Motor neuron (in vitro differentiated cells): ENCODE data around the gene FGF14. TPM values are rescaled to one million over a fixed set of nuclear protein-coding genes. Genes with fewer than 3 reads are reported as not detected.

Experiments
- ATAC-seq, 8 experiments: fragments of 200-7000 bp; cut with Tn5 transposase; replicated peaks in 6 of 8; 2 replicates each; pipeline ENCODE4 v1.8.0; 2021; ENCODE audit warnings: mild to moderate bottlenecking in 8 of 8, moderate library complexity in 8 of 8
- H3K27ac ChIP-seq, 2 donors: fragments of 250-450 bp; sonication (Bioruptor Pico); 2 replicates each; pipeline ENCODE4 v1.9.0; 2021; ENCODE audit warnings: antibody characterized with exemption in 2 of 2, mild to moderate bottlenecking in 2 of 2, moderate library complexity in 1 of 2
- H3K4me1 ChIP-seq, 2 donors: fragments of 250-450 bp; sonication (Bioruptor Pico); replicated peaks in 1 of 2; 2 replicates each; pipeline ENCODE4 v1.6.1; 2021; ENCODE audit warnings: antibody characterized with exemption in 2 of 2, mild to moderate bottlenecking in 2 of 2, moderate library complexity in 1 of 2
- H3K4me3 ChIP-seq, 5 donors: fragments of 250-450 bp; sonication (Bioruptor Pico); 2 replicates each; pipeline ENCODE4 v1.9.0; 2021; ENCODE audit warnings: antibody characterized with exemption in 5 of 5, mild to moderate bottlenecking in 5 of 5, moderate library complexity in 4 of 5
- WGBS, 10 experiments: fragments of 450-650 bp; shearing (Covaris generic); methylation state at CpG; one replicate each; pipeline ENCODE4 v1.0.0; 2022; 5-methylcytosine and 5-hydroxymethylcytosine counted together
- in situ Hi-C, 9 experiments: fragments of 400-800 bp; cut with MboI; loops; one replicate each; pipeline ENCODE4 v1.15.0; 2021; ENCODE audit warnings: low sequenced_read_pairs in 9 of 9, low pct_unique_long_range_greater_than_20kb in 2 of 9; ENCODE audit not compliant: unreplicated experiment in 9 of 9
- total RNA-seq, 8 experiments: library from RNA; unstranded; fragments of 300-600 nt; gene quantifications; 2 replicates each; pipeline versions ENCODE4 v1.2.3 to v1.2.4, GENCODE V29; 2022

FGF14 gene
- total RNA-seq, result 10 to 100 TPM in 3 of 8 experiments, 1 to 10 TPM in 4, under 1 TPM in 1; 0.66 to 20.0 (median 8.7) TPM

- H3K27ac ChIP-seq, result peak within 1 kb of the TSS in 1 of 2 donors; percentile 41
- in situ Hi-C loops, result no loop called here
- H3K4me1 ChIP-seq, result peaks cover 2 to 3% of the 10 kb centered on the region in 2 donors
- H3K4me3 ChIP-seq, result peak within 1 kb of the TSS; percentile 49 to 75 (median 52)
- peak in 2 of 8 experiments; percentile 35 to 38 for ATAC-seq
- WGBS, 10 experiments, result 0 to 9% (median 2%) methylated on average over 1 to 6 of the region's 6 CpGs
These were observed at the start of gene FGF14 for GRCh38 chr13:102401766-102402165. Gene FGF14, minus strand, starts transcription at chr13:102402048.

DNA sequence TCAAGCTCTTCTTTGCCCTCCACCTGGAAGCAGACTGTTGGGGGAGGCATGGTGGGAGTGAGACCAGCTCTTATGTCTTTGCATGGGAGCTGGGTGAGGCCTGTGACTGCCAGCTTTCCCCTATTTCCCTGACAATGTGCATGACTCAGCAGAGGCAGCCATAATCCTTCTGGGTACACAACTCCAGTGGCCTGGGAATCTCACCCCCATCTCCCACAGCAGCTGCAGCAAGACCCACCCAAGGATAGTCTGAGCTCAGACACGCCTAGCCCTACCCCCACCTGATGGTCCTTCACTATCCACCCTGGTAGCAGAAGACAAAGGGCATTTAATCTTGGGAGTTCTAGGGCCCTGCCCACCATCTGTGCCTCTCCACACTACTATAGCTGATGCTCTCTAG lies 41.4 kb upstream of the FGF14 start:
- 89% methylated on average over 1 of the region's 1 CpG; no CpG with 5 or more reads in 9 of the 10 experiments for WGBS, 10 experiments
- in situ Hi-C loops, result no loop called here
- no peak overlapping the region for H3K4me3 ChIP-seq
- no peaks in the 10 kb centered on the region for H3K4me1 ChIP-seq
- no peak for ATAC-seq
- no peak overlapping the region for H3K27ac ChIP-seq

DNA sequence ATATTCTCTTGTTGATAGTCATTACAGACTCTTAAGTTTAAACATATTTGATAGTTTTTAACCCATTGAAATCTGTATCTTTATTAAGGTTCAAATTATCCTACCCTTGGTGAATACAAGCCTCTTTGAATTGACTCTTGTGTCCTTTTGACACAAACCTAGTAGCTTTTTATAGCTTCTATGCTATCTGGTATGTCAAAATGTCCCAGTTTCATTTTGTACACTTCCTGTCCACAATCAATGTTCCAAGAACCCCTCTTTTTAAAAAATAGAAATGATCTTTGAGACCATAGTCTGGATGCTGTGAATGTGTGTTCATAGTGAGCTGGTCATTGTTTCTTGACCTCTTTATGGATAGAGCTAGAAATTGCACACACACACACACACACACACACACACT lies 39.2 kb upstream of the FGF14 start:
- Histone ChIP-seq H3K4me1 (no peaks in the 10 kb centered on the region), H3K4me3 (no peak overlapping the region), H3K27ac (no peak overlapping the region)
- no peak for ATAC-seq
- in situ Hi-C loops, result no loop called here

- Histone ChIP-seq H3K27ac (no peak overlapping the region), H3K4me1 (no peaks in the 10 kb centered on the region), H3K4me3 (no peak overlapping the region)
- WGBS, 10 experiments, result 19 to 81% (median 54%) methylated on average over 1 to 2 of the region's 2 CpGs; no CpG with 5 or more reads in 2 of the 10 experiments
- no peak for ATAC-seq
- in situ Hi-C loops, result no loop called here
These were observed 38.5 kb upstream of the FGF14 start for GRCh38 chr13:102440259-102440936.

- no peak overlapping the region for H3K27ac ChIP-seq
- ATAC-seq, result no peak
- no peaks in the 10 kb centered on the region for H3K4me1 ChIP-seq
- in situ Hi-C loops, result no loop called here
- no peak overlapping the region for H3K4me3 ChIP-seq
- 0 to 92% (median 55%) methylated on average over 1 to 2 of the region's 2 CpGs; no CpG with 5 or more reads in 1 of the 10 experiments for WGBS, 10 experiments
These were observed 20.8 kb upstream of the FGF14 start for GRCh38 chr13:102422690-102423089.

DNA sequence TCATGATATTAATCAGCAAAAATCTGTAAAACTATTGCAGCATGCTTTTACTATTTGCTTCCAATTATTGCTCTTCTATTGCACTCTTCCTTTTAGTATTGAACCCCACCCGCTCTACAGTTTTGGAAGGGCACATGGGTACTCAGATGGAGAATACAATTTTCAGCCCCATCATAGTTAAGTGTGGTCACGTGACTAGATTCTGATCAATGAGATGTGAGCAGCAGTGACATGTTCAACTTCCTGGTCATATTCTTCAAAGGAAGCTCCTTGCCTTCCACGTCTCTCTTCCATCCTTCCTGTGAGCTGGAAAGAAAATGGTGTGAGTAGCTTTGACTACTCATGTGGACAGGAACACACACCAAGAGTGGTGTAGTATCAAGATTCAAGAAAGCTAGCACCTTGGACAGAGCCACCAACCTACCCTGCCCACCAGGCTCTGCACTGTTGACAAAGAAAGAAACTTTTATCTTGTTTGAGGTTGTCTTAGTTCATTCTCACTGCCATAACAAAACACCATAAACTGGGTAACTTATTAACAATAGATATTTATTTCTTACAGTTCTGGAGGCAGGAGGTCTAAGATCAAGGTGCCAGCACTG lies 3.8 kb upstream of the FGF14 start:
- in situ Hi-C loops, result no loop called here
- Histone ChIP-seq H3K4me1 (no peaks in the 10 kb centered on the region), H3K27ac (no peak overlapping the region), H3K4me3 (no peak overlapping the region)
- WGBS, 10 experiments, result 22 to 100% (median 60%) methylated on average over 1 to 3 of the region's 3 CpGs; no CpG with 5 or more reads in 3 of the 10 experiments
- ATAC-seq, result peak in 3 of 8 experiments; percentile 29 to 61 (median 43)

DNA sequence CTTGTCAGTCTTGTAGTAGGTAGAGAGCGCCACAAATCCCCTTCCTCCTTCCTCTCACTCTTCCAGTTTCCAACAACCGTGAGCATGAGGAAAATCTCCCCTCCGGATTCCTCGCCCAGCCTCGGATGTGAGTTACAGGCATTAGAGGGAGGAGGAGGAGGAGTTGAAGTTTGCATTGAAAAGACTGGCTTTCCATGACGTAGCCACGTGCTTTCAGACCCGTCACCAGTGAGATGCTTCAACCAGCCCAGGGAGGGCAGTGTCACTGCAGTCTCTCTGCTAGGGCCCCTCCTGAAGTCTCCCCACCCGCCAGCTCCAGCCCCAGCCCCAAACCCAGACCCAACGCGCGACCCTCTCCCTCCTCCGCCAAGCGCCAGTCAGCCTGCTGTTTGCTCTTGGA lies 442 bp upstream of the FGF14 start:
- WGBS, 10 experiments, result 0 to 30% (median 3%) methylated on average over 1 to 7 of the region's 14 CpGs; no CpG with 5 or more reads in 4 of the 10 experiments
- in situ Hi-C loops, result no loop called here
- peak overlapping the region; percentile 49 to 75 (median 52) for H3K4me3 ChIP-seq
- H3K4me1 ChIP-seq, result peaks cover 2 to 3% of the 10 kb centered on the region in 2 donors
- peak; percentile 74 to 90 (median 84) for ATAC-seq
- peak overlapping the region in 1 of 2 donors; percentile 41 for H3K27ac ChIP-seq

GRCh38 chr13:102401265-102401664 lies 583 bp downstream of the FGF14 start:
- ATAC-seq, result peak in 5 of 8 experiments; percentile 7 to 30 (median 26)
- 0 to 37% (median 0%) methylated on average over 2 to 7 of the region's 7 CpGs; no CpG with 5 or more reads in 1 of the 10 experiments for WGBS, 10 experiments
- H3K4me1 ChIP-seq, result peaks cover 2 to 3% of the 10 kb centered on the region in 2 donors
- peak overlapping the region; percentile 49 to 75 (median 52) for H3K4me3 ChIP-seq
- H3K27ac ChIP-seq, result no peak overlapping the region
- in situ Hi-C loops, result no loop called here

DNA sequence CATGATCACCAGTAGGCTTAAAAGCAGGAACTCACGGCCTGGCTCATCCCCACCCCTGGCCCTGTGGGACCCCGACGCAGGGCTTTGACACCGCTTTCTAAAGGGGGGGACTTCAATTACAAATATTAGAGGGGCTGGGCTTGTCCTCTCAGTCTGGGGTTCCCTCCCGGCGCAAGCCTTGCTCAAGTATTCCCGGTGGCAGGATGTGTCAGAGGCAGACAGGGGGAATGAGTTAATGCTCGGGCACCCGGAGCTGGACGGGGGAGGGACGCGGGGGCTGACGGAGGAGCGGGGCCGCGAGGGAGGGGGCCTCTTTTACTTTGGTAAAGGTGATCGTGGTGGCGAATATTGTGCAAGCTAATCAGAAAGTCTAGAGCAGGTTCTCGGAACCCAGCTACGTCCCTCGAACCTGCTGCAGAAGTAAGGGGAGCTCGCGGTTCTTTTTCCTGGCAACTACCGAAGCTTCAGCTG lies 1.1 kb downstream of the FGF14 start:
- in situ Hi-C loops, result no loop called here
- peak in 6 of 8 experiments; percentile 15 to 53 (median 48) for ATAC-seq
- Histone ChIP-seq H3K27ac (no peak overlapping the region), H3K4me1 (peaks cover 2 to 3% of the 10 kb centered on the region in 2 donors), H3K4me3 (peak overlapping the region; percentile 49 to 75 (median 52))
- WGBS, 10 experiments, result 0% methylated on average over 1 of the region's 24 CpGs; no CpG with 5 or more reads in 6 of the 10 experiments

- in situ Hi-C loops, result no loop called here
- peak; percentile 38 to 60 (median 45) for ATAC-seq
- peak overlapping the region; percentile 49 to 75 (median 52) for H3K4me3 ChIP-seq
- peaks cover 7 to 8% of the 10 kb centered on the region in 2 donors for H3K4me1 ChIP-seq
- no peak overlapping the region for H3K27ac ChIP-seq
- WGBS, 10 experiments, result 0 to 2% (median 0%) methylated on average over 1 to 12 of the region's 58 CpGs; no CpG with 5 or more reads in 3 of the 10 experiments
These were observed 1.8 kb downstream of the FGF14 start for GRCh38 chr13:102399791-102400674.

DNA sequence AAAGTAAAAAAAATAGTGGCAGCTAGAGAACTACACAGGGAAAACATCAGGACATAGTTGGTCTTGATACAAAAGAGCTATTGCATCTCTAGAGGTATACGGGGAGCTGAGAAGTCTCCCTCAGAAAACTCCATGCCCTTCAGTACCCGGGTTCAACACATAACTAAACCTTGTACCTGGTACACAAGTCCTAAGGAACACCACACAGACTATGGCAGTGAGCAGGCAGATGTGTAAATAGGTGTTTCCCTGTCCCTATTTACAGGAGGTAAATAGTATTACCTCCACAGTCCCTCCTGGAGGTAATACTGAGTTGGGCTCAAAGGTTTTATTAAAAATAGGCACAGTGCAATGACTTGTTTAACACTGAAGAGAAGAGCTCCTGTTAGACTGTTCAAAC lies 5.9 kb downstream of the FGF14 start:
- WGBS, 10 experiments, result 56 to 100% (median 82%) methylated on average over 1 to 2 of the region's 2 CpGs; no CpG with 5 or more reads in 3 of the 10 experiments
- no peak for ATAC-seq
- Histone ChIP-seq H3K27ac (no peak overlapping the region), H3K4me3 (no peak overlapping the region), H3K4me1 (peaks cover 10 to 13% of the 10 kb centered on the region in 2 donors)
- in situ Hi-C loops, result no loop called here

- ATAC-seq, result no peak
- 48 to 94% (median 62%) methylated on average over 3 to 10 of the region's 10 CpGs for WGBS, 10 experiments
- no peak overlapping the region for H3K27ac ChIP-seq
- in situ Hi-C loops, result no loop called here
- peak overlapping the region; percentile 65 to 98 (median 87) for H3K4me3 ChIP-seq
- H3K4me1 ChIP-seq, result peaks cover 10 to 13% of the 10 kb centered on the region in 2 donors
These were observed 6.7 kb downstream of the FGF14 start for GRCh38 chr13:102395174-102395573.
